ENCODE measurements around the gene PTPRB. TPM values are rescaled to one million over a fixed set of nuclear protein-coding genes. Genes with fewer than 3 reads are reported as not detected.

The PTPRB gene
- total RNA-seq, 1 experiment from 2014 or later = 0.33 TPM

DNA sequence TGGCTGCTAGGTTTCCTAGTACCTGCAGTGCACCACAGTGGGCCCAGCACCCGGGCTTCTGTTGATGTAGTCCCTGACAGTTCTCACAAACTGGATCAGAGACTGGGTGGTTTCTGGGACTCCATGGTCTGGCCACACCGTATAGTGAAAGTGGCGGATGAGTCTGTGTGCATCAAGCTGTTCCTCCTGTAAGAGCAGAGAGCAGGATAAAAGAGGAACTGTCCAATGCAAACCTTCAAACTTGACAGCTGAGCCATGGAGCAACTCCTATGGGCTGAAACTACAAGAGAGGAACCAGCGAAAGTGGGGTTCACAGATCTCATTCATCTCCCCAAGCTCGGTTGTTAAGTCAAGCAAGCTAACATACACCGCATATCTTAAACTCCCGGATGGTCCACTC lies 102.8 kb downstream of the PTPRB start:
- Histone ChIP-seq H3K4me1 (ENCODE audit: control insufficient read depth, insufficient read depth, low read length) (no peaks in the 10 kb centered on the region), H3K4me3 (ENCODE audit: low read depth in 2 of 2, low read length in 2 of 2) (no peak overlapping the region), H3K27ac (ENCODE audit: low read length) (no peak overlapping the region), H3K36me3 (ENCODE audit: control insufficient read depth, insufficient read depth, low read length) (no peaks in the 10 kb centered on the region), H3K9me3 (ENCODE audit: control insufficient read depth, insufficient read depth, low read depth, low read length) (no peaks in the 10 kb centered on the region), H3K27me3 (ENCODE audit: control insufficient read depth, insufficient read depth, low read length) (no peaks in the 10 kb centered on the region)
- intact Hi-C loops (cut with micrococcal nuclease; ENCODE audit: unreplicated experiment) = no loop called here
- ATAC-seq (no peak), DNase-seq (ENCODE audit: low read depth, low spot score) (no peak)
- in situ Hi-C loops (cut with HindIII; ENCODE audit: low pct_unique_long_range_greater_than_20kb, low sequenced_read_pairs) = no loop called here
- ChIA-PET POLR2A (no interaction called here), CTCF (no interaction called here)
- no peak for TF ChIP-seq SIN3A (IDR thresholded peaks at IDR 0.05; ENCODE audit: borderline replicate concordance, insufficient read depth, low read depth, low read length)
- no peak for TF ChIP-seq TCF7L2 (IDR thresholded peaks at IDR 0.05; ENCODE audit: low read depth, low read length)
- no peak for TF ChIP-seq POLR2AphosphoS5 (IDR thresholded peaks at IDR 0.05; ENCODE audit: low read depth, low read length)
- TF ChIP-seq CTCF (IDR thresholded peaks at IDR 0.05) = no peak
- no peak for TF ChIP-seq REST (IDR thresholded peaks at IDR 0.05; ENCODE audit: insufficient read depth in 1 of 2, low read depth in 2 of 2, low read length in 1 of 2)
- no TSS peak for BruUV-seq (replicated peaks)

- TF ChIP-seq SIN3A (IDR thresholded peaks at IDR 0.05; ENCODE audit: borderline replicate concordance, insufficient read depth, low read depth, low read length) (no peak), CTCF (IDR thresholded peaks at IDR 0.05) (no peak), TCF7L2 (IDR thresholded peaks at IDR 0.05; ENCODE audit: low read depth, low read length) (no peak), REST (IDR thresholded peaks at IDR 0.05; ENCODE audit: insufficient read depth in 1 of 2, low read depth in 2 of 2, low read length in 1 of 2) (no peak), POLR2AphosphoS5 (IDR thresholded peaks at IDR 0.05; ENCODE audit: low read depth, low read length) (no peak)
- POLR2A ChIA-PET = no interaction called here
- intact Hi-C loops (cut with micrococcal nuclease; ENCODE audit: unreplicated experiment) (no loop called here), in situ Hi-C loops (cut with HindIII; ENCODE audit: low pct_unique_long_range_greater_than_20kb, low sequenced_read_pairs) (no loop called here)
- Histone ChIP-seq H3K4me1 (ENCODE audit: control insufficient read depth, insufficient read depth, low read length) (no peaks in the 10 kb centered on the region), H3K27ac (ENCODE audit: low read length) (no peak overlapping the region), H3K36me3 (ENCODE audit: control insufficient read depth, insufficient read depth, low read length) (no peaks in the 10 kb centered on the region), H3K4me3 (ENCODE audit: low read depth in 2 of 2, low read length in 2 of 2) (no peak overlapping the region), H3K27me3 (ENCODE audit: control insufficient read depth, insufficient read depth, low read length) (no peaks in the 10 kb centered on the region), H3K9me3 (ENCODE audit: control insufficient read depth, insufficient read depth, low read depth, low read length) (no peaks in the 10 kb centered on the region)
- no TSS peak for BruUV-seq (replicated peaks)
- no peak for ATAC-seq
- no peak for DNase-seq (ENCODE audit: low read depth, low spot score)
- CTCF ChIA-PET = no interaction called here
Measured at GRCh38 chr12:70529647-70530046, 107.6 kb downstream of the PTPRB start.

Data from Panc1 (cell line).